CD4-positive, CD25-positive, alpha-beta regulatory T cell (primary cell): ENCODE results near the gene MAP2K6. TPM values are rescaled to one million over a fixed set of nuclear protein-coding genes. Genes with fewer than 3 reads are reported as not detected.
A peak's percentile ranks its signal among the peaks of the same experiment; 100 is the strongest.

Experiments used
- ATAC-seq, 2 donors: fragments of 150-1000 bp; cut with Tn5 transposase; one replicate each; pipeline ENCODE4 v1.10.0; 2021; ENCODE audit warnings: low read depth in 2 of 2, moderate number of reproducible peaks in 2 of 2, moderate library complexity in 1 of 2
- DNase-seq, 3 donors: peaks; one replicate each; pipeline versions ENCODE4 v3.0.0 to v3.0.0-alpha.2; 2012 to 2022; ENCODE audit warnings: mixed read lengths in 1 of 3
- H3K27ac ChIP-seq: one replicate; pipeline ENCODE4 v1.7.0; 2013; ENCODE audit warnings: mild to moderate bottlenecking, low read length; ENCODE audit not compliant: insufficient read depth, poor library complexity, severe bottlenecking
- H3K27me3 ChIP-seq: one replicate; pipeline ENCODE4 v1.7.0; 2013; ENCODE audit warnings: low read length; ENCODE audit not compliant: control insufficient read depth, insufficient read depth
- H3K36me3 ChIP-seq: one replicate; pipeline ENCODE4 v1.7.0; 2013; ENCODE audit warnings: mild to moderate bottlenecking, low read length, moderate library complexity; ENCODE audit not compliant: control insufficient read depth, insufficient read depth
- H3K4me1 ChIP-seq: 2 replicates; pipeline ENCODE4 v1.7.0; 2013; ENCODE audit warnings: mild to moderate bottlenecking, low read length; ENCODE audit not compliant: insufficient read depth, control insufficient read depth, poor library complexity, severe bottlenecking
- H3K4me3 ChIP-seq: one replicate; pipeline ENCODE4 v1.7.0; 2013; ENCODE audit warnings: low read depth, mild to moderate bottlenecking, low read length, moderate library complexity
- H3K9me3 ChIP-seq, 2 experiments: 1 replicate in 1 of 2; 2 replicates in 1 of 2; pipeline ENCODE4 v1.7.0; 2013; ENCODE audit warnings: low read length in 2 of 2, mild to moderate bottlenecking in 1 of 2, moderate library complexity in 1 of 2; ENCODE audit not compliant: control insufficient read depth in 2 of 2
- H3K27ac Mint-ChIP-seq, 3 donors: one replicate each; pipeline ENCODE4 v1.8.0; 2020 to 2022; ENCODE audit warnings: mild to moderate bottlenecking in 3 of 3, mixed read lengths in 3 of 3, moderate library complexity in 2 of 3
- H3K27me3 Mint-ChIP-seq: one replicate; pipeline ENCODE4 v1.8.0; 2022; ENCODE audit warnings: mild to moderate bottlenecking, mixed read lengths
- H3K36me3 Mint-ChIP-seq: one replicate; pipeline ENCODE4 v1.8.0; 2020; ENCODE audit warnings: mixed read lengths
- H3K4me1 Mint-ChIP-seq, 4 donors: one replicate each; pipeline ENCODE4 v1.8.0; 2020 to 2022; ENCODE audit warnings: mixed read lengths in 4 of 4, mild to moderate bottlenecking in 1 of 4
- H3K4me3 Mint-ChIP-seq, 4 donors: one replicate each; pipeline ENCODE4 v1.8.0; 2020 to 2022; ENCODE audit warnings: mild to moderate bottlenecking in 4 of 4, mixed read lengths in 4 of 4, moderate library complexity in 3 of 4
- H3K9me3 Mint-ChIP-seq, 7 donors: one replicate each; pipeline ENCODE4 v1.8.0; 2020 to 2022; ENCODE audit warnings: mixed read lengths in 7 of 7, mild to moderate bottlenecking in 3 of 7, moderate library complexity in 2 of 7
- polyA plus RNA-seq, 4 donors: library from polyadenylated mRNA; unstranded; fragments of 300-500 nt; fragmentation: Illumina TruSeq; gene quantifications; one replicate each; pipeline ENCODE4 v1.2.3, GENCODE V29; 2021
- total RNA-seq: library from RNA; stranded (reverse); gene quantifications from one replicate; pipeline ENCODE4 v1.2.3, GENCODE V29; 2022

The MAP2K6 gene
- total and polyA plus RNA-seq, 5 donors from 2014 or later = 10.3 to 17.3 (median 14.0) TPM

DNA sequence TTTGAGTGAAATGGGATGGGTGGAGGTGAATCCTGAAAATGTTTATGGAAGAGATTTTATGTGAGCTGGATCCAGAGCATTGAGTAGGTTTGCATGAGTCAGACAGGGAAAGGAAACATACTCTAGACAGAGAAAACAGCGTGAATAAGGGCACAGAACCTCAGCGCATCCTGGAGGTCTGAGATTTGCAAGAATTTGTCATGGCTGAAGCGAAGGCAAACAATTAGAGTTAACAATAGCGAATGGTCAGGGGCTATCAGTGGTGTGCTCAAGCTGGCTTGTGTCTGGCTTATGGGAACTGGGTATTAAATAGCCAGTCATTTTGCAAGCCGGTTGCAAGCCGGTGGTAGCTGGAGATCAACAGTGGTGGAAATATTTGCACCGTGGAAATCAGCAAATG, 36.4 kb downstream of the MAP2K6 start:
- ATAC-seq (no peak), DNase-seq (no peak)
- H3K4me1 ChIP-seq = no peaks in the 10 kb centered on the region
- Mint-ChIP-seq H3K4me3 (no peak overlapping the region), H3K9me3 (no peaks in the 10 kb centered on the region), H3K36me3 (peaks cover 16% of the 10 kb centered on the region), H3K27me3 (no peaks in the 10 kb centered on the region), H3K27ac (no peak overlapping the region), H3K4me1 (peaks cover 11 to 23% (median 19%) of the 10 kb centered on the region in 4 donors)
- no peak overlapping the region for H3K27ac ChIP-seq
- H3K9me3 ChIP-seq = no peaks in the 10 kb centered on the region
- no peaks in the 10 kb centered on the region for H3K36me3 ChIP-seq
- no peaks in the 10 kb centered on the region for H3K27me3 ChIP-seq
- H3K4me3 ChIP-seq = no peak overlapping the region

GRCh38 chr17:69451416-69452394, 37.2 kb downstream of the MAP2K6 start:
- H3K36me3 Mint-ChIP-seq = peaks cover 22% of the 10 kb centered on the region
- no peak overlapping the region for H3K4me3 Mint-ChIP-seq
- no peaks in the 10 kb centered on the region for H3K9me3 Mint-ChIP-seq

GRCh38 chr17:69452664-69453260, 38.3 kb downstream of the MAP2K6 start:
- peak overlapping the region in 2 of 3 donors; percentile 27 to 44 for H3K27ac Mint-ChIP-seq
- H3K36me3 ChIP-seq = no peaks in the 10 kb centered on the region
- no peak for DNase-seq

More at GRCh38 chr17:69451416-69452394, 37.2 kb downstream of the MAP2K6 start:
- Mint-ChIP-seq H3K27me3 (no peaks in the 10 kb centered on the region), H3K27ac (no peak overlapping the region), H3K4me1 (peaks cover 11 to 29% (median 21%) of the 10 kb centered on the region in 4 donors)
- H3K27ac ChIP-seq = no peak overlapping the region
- H3K27me3 ChIP-seq = no peaks in the 10 kb centered on the region
- H3K4me1 ChIP-seq = no peaks in the 10 kb centered on the region
- no peaks in the 10 kb centered on the region for H3K36me3 ChIP-seq
- ATAC-seq (no peak), DNase-seq (no peak)
- H3K4me3 ChIP-seq = no peak overlapping the region
- no peaks in the 10 kb centered on the region for H3K9me3 ChIP-seq

DNA sequence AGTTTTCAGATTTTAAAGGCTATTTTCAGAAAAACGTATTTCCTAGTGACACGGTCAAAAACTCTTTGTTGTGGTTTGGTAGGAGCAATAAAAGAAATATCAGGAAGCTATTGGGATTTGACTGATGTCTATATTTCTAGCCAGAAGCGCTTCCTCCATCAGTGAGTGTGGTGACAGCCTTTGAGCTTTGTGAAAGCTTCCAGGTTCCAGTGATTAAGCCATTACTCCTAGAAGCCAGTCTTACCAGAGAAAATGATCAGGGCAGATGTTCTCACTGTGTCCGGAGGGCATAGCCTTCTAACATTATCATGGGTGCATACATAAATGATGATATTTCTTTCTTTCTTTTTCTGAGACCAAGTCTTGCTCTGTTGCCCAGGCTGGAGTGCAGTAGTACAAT, 39.6 kb downstream of the MAP2K6 start:
- Mint-ChIP-seq H3K36me3 (peaks cover 18% of the 10 kb centered on the region), H3K4me3 (no peak overlapping the region), H3K4me1 (peaks cover 14 to 35% (median 25%) of the 10 kb centered on the region in 4 donors), H3K27me3 (no peaks in the 10 kb centered on the region), H3K9me3 (no peaks in the 10 kb centered on the region), H3K27ac (no peak overlapping the region)
- H3K9me3 ChIP-seq = no peaks in the 10 kb centered on the region
- no peak overlapping the region for H3K27ac ChIP-seq
- no peak for DNase-seq
- no peak overlapping the region for H3K4me3 ChIP-seq
- no peaks in the 10 kb centered on the region for H3K4me1 ChIP-seq
- no peak for ATAC-seq
- no peaks in the 10 kb centered on the region for H3K36me3 ChIP-seq
- H3K27me3 ChIP-seq = no peaks in the 10 kb centered on the region

More at GRCh38 chr17:69452664-69453260, 38.3 kb downstream of the MAP2K6 start:
- Histone ChIP-seq H3K9me3 (no peaks in the 10 kb centered on the region), H3K4me3 (no peak overlapping the region), H3K27ac (no peak overlapping the region), H3K4me1 (no peaks in the 10 kb centered on the region), H3K27me3 (no peaks in the 10 kb centered on the region)
- H3K36me3 Mint-ChIP-seq = peaks cover 24% of the 10 kb centered on the region
- ATAC-seq = no peak
- H3K4me1 Mint-ChIP-seq = peaks cover 16 to 30% (median 24%) of the 10 kb centered on the region in 4 donors
- no peaks in the 10 kb centered on the region for H3K9me3 Mint-ChIP-seq
- no peak overlapping the region for H3K4me3 Mint-ChIP-seq
- no peaks in the 10 kb centered on the region for H3K27me3 Mint-ChIP-seq

- Mint-ChIP-seq H3K4me3 (no peak overlapping the region), H3K27me3 (no peaks in the 10 kb centered on the region), H3K9me3 (no peaks in the 10 kb centered on the region), H3K4me1 (peaks cover 11 to 35% (median 26%) of the 10 kb centered on the region in 4 donors), H3K27ac (no peak overlapping the region), H3K36me3 (peaks cover 15% of the 10 kb centered on the region)
- H3K27me3 ChIP-seq = no peaks in the 10 kb centered on the region
- ATAC-seq = no peak
- no peak overlapping the region for H3K27ac ChIP-seq
- no peak overlapping the region for H3K4me3 ChIP-seq
- H3K4me1 ChIP-seq = no peaks in the 10 kb centered on the region
- no peaks in the 10 kb centered on the region for H3K9me3 ChIP-seq
- H3K36me3 ChIP-seq = no peaks in the 10 kb centered on the region
- DNase-seq = no peak
Observed at GRCh38 chr17:69455040-69455439, 40.5 kb downstream of the MAP2K6 start.

DNA sequence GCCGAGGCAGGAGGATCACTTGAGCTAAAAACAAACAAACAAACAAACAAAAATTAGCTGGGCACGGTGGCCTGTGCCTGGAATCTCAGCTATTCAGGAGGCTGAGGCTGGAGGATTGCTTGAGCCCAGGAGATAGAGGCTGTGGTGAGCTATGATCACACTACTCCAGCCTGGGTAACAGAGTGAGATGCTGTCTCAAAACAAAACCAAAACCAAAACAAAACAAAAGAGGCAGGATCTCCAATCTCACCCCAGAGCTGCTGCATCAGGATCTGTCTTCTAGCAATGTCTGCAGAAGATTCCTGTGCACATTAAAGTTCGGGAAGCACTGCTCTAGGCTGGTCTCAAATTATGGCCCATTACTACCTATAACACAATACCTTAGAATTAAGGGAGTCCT, 43.1 kb downstream of the MAP2K6 start:
- Mint-ChIP-seq H3K27me3 (no peaks in the 10 kb centered on the region), H3K4me3 (no peak overlapping the region)
- no peak overlapping the region for H3K27ac ChIP-seq

GRCh38 chr17:69460963-69461922, 46.7 kb downstream of the MAP2K6 start:
- Histone ChIP-seq H3K36me3 (no peaks in the 10 kb centered on the region), H3K4me3 (no peak overlapping the region), H3K4me1 (no peaks in the 10 kb centered on the region), H3K27me3 (no peaks in the 10 kb centered on the region), H3K27ac (no peak overlapping the region), H3K9me3 (no peaks in the 10 kb centered on the region)
- H3K27me3 Mint-ChIP-seq = no peaks in the 10 kb centered on the region
- no peaks in the 10 kb centered on the region for H3K9me3 Mint-ChIP-seq
- no peak overlapping the region for H3K4me3 Mint-ChIP-seq
- peak overlapping the region in 1 of 3 donors; percentile 4 for H3K27ac Mint-ChIP-seq
- H3K4me1 Mint-ChIP-seq = peaks cover 5 to 16% (median 12%) of the 10 kb centered on the region in 4 donors
- peaks cover 11% of the 10 kb centered on the region for H3K36me3 Mint-ChIP-seq
- no peak for ATAC-seq
- DNase-seq = no peak

More for the DNA sequence above, 43.1 kb downstream of the MAP2K6 start:
- Mint-ChIP-seq H3K36me3 (peaks cover 15% of the 10 kb centered on the region), H3K4me1 (peaks cover 9 to 17% (median 14%) of the 10 kb centered on the region in 4 donors), H3K9me3 (no peaks in the 10 kb centered on the region), H3K27ac (no peak overlapping the region)
- Histone ChIP-seq H3K4me1 (no peaks in the 10 kb centered on the region), H3K9me3 (no peaks in the 10 kb centered on the region), H3K27me3 (no peaks in the 10 kb centered on the region), H3K4me3 (no peak overlapping the region), H3K36me3 (no peaks in the 10 kb centered on the region)
- DNase-seq (peak in 1 of 3 donors; percentile 9), ATAC-seq (no peak)
